SK-N-MC (cell line): ENCODE data around the gene ANKRD13D.

Source experiments
- EZH2 ChIP-seq: fragments of 200-600 bp; sonication (generic); IDR thresholded peaks from one replicate; pipeline ENCODE4 v1.6.1; 2017; ENCODE audit warnings: antibody characterized with exemption
- FOXP2 ChIP-seq: optimal IDR thresholded peaks from 2 replicates; pipeline ENCODE3; 2011; ENCODE audit warnings: mild to moderate bottlenecking, moderate library complexity; ENCODE audit not compliant: insufficient read depth; ENCODE audit errors: extremely low read length, control extremely low read depth
- POLR2AphosphoS5 ChIP-seq: IDR thresholded peaks from 2 replicates; pipeline ENCODE4 v1.6.1; 2012; ENCODE audit warnings: mild to moderate bottlenecking, low read depth, low read length, borderline replicate concordance

DNA sequence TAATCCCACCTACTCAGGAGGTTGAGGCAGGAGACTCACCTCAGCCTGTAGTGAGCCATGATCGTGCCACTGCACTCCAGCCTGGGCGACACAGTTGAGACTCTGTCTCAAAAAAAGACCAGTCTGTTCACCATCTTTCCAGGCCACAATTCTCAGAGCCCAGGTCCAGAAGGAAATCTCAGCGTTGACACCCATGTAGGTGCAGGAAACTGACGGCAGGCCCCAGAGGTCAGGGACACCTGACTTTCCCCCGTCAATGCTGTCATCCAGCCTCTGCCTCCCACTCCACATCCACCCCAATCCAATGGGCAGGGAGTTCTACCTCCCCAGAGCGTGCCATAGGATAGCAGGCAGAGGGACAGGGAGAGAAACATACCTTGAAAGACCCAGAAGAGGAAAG, 28.7 kb upstream of the ANKRD13D start:
- TF ChIP-seq EZH2, result no peak
- TF ChIP-seq POLR2AphosphoS5, result no peak
- TF ChIP-seq FOXP2, result no peak
